Measurements from ENCODE around the gene LIPG.

Gene LIPG

GRCh38 chr18:49621717-49622351 is 60.0 kb downstream of the LIPG start:
- Mint-ChIP-seq H3K4me1 (ENCODE audit: low read depth) (no peaks in the 10 kb centered on the region), H3K27me3 (peaks cover 18% of the 10 kb centered on the region), H3K36me3 (ENCODE audit: low read depth) (no peaks in the 10 kb centered on the region), H3K27ac (no peak overlapping the region), H3K9me3 (no peaks in the 10 kb centered on the region), H3K4me3 (no peak overlapping the region)

DNA sequence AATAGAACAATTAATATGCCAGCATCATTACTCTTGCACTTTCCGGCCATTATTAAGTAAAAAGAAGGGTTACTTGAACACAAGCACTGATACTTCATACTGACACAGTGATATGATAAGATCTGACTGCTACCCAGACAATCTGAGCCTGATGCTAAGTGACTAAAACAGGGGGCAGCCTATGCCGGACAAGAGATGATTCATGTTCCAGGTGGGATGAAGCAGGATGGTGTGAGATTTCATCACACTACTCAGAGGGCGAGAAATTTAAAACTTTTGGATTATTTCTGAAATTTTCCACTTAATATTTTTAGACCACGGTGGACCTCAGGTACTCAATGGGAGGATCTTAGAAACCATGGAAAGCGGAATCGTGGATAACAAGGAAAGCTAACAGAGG is 61.7 kb downstream of the LIPG start:
- Mint-ChIP-seq H3K4me1 (ENCODE audit: low read depth) (no peaks in the 10 kb centered on the region), H3K9me3 (no peaks in the 10 kb centered on the region), H3K36me3 (ENCODE audit: low read depth) (no peaks in the 10 kb centered on the region), H3K27me3 (peaks cover 18% of the 10 kb centered on the region), H3K4me3 (no peak overlapping the region), H3K27ac (no peak overlapping the region)

DNA sequence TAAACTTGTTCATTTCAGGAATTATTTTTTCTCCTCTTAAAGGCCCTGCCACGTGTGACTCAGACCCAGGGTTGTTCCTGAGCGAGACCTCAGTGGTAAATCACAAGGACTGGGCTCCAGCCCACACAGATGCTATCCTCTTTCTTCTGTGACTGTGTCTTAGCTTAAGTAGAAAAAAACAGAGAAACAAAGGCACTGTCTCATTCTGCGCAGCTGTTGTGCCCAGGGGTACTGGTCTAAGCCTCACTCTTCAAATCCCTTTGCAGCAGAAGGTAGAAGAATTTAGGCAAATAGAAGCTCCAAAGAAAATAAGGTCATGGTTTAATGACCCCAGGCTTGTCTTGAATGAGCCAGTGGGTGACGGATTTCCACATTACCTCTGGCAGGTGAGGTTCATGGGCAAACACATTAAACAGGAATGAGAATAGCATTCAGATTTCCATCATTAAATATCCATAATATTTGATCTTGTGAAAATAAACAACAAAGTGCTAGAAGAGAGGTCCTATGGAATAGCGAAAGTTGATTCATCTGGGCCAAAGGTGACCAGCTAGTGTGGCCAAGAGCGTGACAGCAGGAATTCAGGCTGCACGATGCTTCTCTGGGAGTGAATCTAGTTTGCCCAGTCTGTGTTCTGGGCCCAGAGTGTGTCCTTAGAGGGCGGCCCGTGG is 63.3 kb downstream of the LIPG start:
- Mint-ChIP-seq H3K4me1 (ENCODE audit: low read depth) (no peaks in the 10 kb centered on the region), H3K9me3 (no peaks in the 10 kb centered on the region), H3K4me3 (no peak overlapping the region), H3K36me3 (ENCODE audit: low read depth) (no peaks in the 10 kb centered on the region), H3K27me3 (peaks cover 18% of the 10 kb centered on the region), H3K27ac (no peak overlapping the region)

DNA sequence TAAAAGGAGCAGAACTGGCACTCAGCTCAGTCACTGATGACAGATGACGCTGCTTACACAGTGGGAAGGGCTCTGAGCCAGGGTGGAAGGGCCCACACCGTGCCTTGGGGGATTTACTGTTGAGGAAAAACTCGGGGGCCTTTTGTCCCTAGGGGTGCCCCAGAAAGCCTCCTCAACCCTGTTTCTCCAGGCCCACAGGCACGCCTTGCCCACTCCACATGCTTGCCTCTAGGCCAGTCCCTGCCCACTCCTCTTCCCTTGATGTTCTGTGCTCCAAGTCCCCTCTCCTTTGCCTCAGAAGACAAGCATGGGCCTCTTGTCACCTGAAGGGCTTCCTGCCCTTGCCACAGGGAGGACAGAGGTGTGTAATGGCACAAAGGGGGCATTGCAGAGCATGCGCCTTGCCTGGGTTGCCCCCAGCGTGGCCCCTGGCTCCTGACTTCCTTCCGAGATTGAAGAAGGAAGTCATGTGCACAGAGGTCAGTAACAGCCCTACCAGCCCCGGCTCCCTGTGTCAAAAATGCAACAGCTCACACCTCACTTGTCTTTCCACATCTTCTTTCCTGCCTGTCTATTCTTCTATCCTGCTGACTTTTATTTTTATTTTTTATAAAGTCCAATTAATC is 65.1 kb downstream of the LIPG start:
- no peak overlapping the region for H3K4me3 Mint-ChIP-seq
- H3K4me1 Mint-ChIP-seq (ENCODE audit: low read depth): no peaks in the 10 kb centered on the region
- peaks cover 10% of the 10 kb centered on the region for H3K27me3 Mint-ChIP-seq
- no peaks in the 10 kb centered on the region for H3K9me3 Mint-ChIP-seq
- H3K27ac Mint-ChIP-seq: no peak overlapping the region
- H3K36me3 Mint-ChIP-seq (ENCODE audit: low read depth): no peaks in the 10 kb centered on the region

GRCh38 chr18:49628119-49628518 is 66.3 kb downstream of the LIPG start:
- H3K4me1 Mint-ChIP-seq (ENCODE audit: low read depth): no peaks in the 10 kb centered on the region
- no peaks in the 10 kb centered on the region for H3K9me3 Mint-ChIP-seq
- H3K36me3 Mint-ChIP-seq (ENCODE audit: low read depth): no peaks in the 10 kb centered on the region
- peaks cover 4% of the 10 kb centered on the region for H3K27me3 Mint-ChIP-seq
- H3K27ac Mint-ChIP-seq: no peak overlapping the region
- H3K4me3 Mint-ChIP-seq: no peak overlapping the region

- Mint-ChIP-seq H3K36me3 (ENCODE audit: low read depth) (no peaks in the 10 kb centered on the region), H3K9me3 (no peaks in the 10 kb centered on the region), H3K4me3 (no peak overlapping the region), H3K27me3 (no peaks in the 10 kb centered on the region), H3K4me1 (ENCODE audit: low read depth) (no peaks in the 10 kb centered on the region), H3K27ac (no peak overlapping the region)
These were observed 67.3 kb downstream of the LIPG start for GRCh38 chr18:49628881-49629795.

GRCh38 chr18:49630246-49630699 is 68.4 kb downstream of the LIPG start:
- no peak overlapping the region for H3K27ac Mint-ChIP-seq
- no peaks in the 10 kb centered on the region for H3K27me3 Mint-ChIP-seq
- H3K4me1 Mint-ChIP-seq (ENCODE audit: low read depth): no peaks in the 10 kb centered on the region
- H3K9me3 Mint-ChIP-seq: no peaks in the 10 kb centered on the region
- no peak overlapping the region for H3K4me3 Mint-ChIP-seq
- no peaks in the 10 kb centered on the region for H3K36me3 Mint-ChIP-seq (ENCODE audit: low read depth)

DNA sequence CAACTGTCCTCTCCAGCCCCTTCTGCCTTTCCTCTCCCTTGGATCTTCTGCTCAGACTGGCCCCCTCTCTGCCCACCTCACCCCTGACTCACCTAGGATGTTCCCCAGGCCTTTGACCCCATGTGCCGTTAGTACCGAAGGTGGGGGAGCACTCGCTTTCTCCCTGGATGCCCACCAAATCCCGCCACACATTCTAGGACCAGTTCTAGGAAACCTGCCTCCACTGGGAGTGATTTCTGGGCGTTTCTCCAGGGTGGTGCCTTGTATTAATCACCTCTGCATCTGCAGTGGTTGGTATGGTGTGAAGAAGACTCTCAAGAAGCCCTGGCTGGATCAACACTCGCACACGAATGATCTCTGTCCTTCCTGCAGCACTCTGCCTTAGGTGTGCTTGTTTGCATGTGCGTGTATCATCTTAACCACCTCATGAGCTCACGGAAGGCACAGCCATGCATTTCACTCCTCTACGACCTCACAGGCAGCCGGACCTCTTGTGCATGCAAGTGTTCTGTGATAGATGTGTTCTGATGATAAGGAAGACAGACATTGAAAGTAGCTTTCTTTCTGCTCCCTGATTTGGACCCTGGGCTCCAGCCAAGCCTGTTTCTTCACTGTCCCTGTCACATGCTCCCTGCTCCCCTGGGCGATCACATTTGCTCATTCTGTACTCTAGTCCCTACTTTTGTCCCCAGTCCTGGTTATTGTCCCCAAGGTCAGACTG is 69.4 kb downstream of the LIPG start:
- Mint-ChIP-seq H3K27me3 (peaks cover 3% of the 10 kb centered on the region), H3K4me1 (ENCODE audit: low read depth) (no peaks in the 10 kb centered on the region), H3K36me3 (ENCODE audit: low read depth) (no peaks in the 10 kb centered on the region), H3K4me3 (no peak overlapping the region), H3K9me3 (no peaks in the 10 kb centered on the region), H3K27ac (no peak overlapping the region)

- peaks cover 4% of the 10 kb centered on the region for H3K27me3 Mint-ChIP-seq
- no peaks in the 10 kb centered on the region for H3K36me3 Mint-ChIP-seq (ENCODE audit: low read depth)
- no peak overlapping the region for H3K27ac Mint-ChIP-seq
- H3K9me3 Mint-ChIP-seq: no peaks in the 10 kb centered on the region
- no peak overlapping the region for H3K4me3 Mint-ChIP-seq
- H3K4me1 Mint-ChIP-seq (ENCODE audit: low read depth): no peaks in the 10 kb centered on the region
These were observed 70.7 kb downstream of the LIPG start for GRCh38 chr18:49632588-49632987.

DNA sequence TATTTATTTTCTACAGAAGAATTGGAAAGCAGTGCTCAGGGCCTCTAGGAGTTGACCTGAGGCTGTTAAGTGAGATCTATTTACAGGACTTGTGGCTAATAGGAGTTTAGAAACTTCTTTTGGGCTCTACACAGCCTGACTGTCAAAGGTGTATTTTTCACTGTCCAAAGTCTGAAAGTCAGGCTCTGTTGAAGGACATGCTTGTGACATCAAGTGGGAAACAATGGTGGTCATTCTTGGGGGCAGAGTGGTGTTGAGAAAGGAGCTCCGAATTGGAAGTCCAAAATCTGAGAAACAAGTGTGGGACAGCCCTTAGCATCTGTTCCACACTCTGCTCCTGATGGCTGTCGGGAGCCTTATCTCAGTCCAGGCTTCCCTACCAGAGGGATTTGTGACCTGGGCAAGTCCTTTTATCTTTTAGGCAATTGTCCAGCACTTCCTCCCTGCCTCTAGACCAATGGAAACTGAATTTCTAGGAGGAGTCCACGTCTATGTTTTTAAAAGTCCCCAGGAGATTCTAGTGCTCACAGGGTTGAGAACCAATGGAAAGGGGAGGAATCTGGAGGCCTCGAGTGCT is 76.4 kb downstream of the LIPG start:
- Mint-ChIP-seq H3K36me3 (ENCODE audit: low read depth) (no peaks in the 10 kb centered on the region), H3K4me3 (no peak overlapping the region), H3K4me1 (ENCODE audit: low read depth) (no peaks in the 10 kb centered on the region), H3K27ac (no peak overlapping the region), H3K9me3 (no peaks in the 10 kb centered on the region), H3K27me3 (peaks cover 8% of the 10 kb centered on the region)

GRCh38 chr18:49638891-49639557 is 77.2 kb downstream of the LIPG start:
- Mint-ChIP-seq H3K9me3 (no peaks in the 10 kb centered on the region), H3K4me1 (ENCODE audit: low read depth) (no peaks in the 10 kb centered on the region), H3K27me3 (peaks cover 8% of the 10 kb centered on the region), H3K27ac (no peak overlapping the region), H3K4me3 (no peak overlapping the region), H3K36me3 (ENCODE audit: low read depth) (no peaks in the 10 kb centered on the region)

DNA sequence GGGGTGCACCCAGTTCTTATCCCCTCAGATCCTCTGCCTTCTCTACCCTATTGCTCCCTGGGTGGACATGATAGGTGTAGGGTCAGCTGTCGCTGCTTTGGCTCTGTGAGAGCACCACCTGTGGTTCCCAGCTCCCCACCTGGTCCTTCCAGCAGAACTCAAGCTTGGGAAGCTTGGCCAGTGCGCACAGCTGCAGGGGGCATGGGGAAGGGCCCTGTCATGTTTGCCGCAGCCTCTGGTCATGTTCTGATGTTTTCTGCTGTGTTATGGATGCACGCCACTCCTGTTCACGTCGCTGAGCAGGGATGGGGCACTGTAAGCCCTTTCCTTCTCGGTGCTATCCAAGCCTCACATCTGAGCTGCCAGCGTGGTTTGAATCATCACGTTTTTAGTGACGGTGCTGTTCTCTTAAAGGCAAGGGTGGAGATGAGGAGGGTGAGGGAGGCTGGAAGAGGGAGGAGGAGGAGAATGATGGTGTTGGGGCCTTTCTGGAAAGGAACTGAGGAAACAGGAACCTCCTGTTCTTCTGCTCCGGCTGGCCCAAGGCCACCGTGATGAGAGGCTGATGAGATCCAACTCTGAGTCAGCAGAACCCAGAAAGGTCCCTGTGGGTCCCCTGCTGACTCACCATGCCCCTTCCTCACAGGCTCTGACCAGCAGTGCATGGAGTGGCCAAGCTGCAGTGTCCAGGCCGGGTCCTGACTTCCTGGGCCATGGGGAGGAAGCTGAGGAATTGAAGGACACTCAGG is 78.0 kb downstream of the LIPG start:
- Mint-ChIP-seq H3K4me1 (ENCODE audit: low read depth) (no peaks in the 10 kb centered on the region), H3K27me3 (peaks cover 8% of the 10 kb centered on the region), H3K4me3 (no peak overlapping the region), H3K9me3 (no peaks in the 10 kb centered on the region), H3K27ac (no peak overlapping the region), H3K36me3 (ENCODE audit: low read depth) (no peaks in the 10 kb centered on the region)

GRCh38 chr18:49640741-49641140 is 78.9 kb downstream of the LIPG start:
- Mint-ChIP-seq H3K4me3 (no peak overlapping the region), H3K27me3 (peaks cover 8% of the 10 kb centered on the region), H3K27ac (no peak overlapping the region), H3K9me3 (no peaks in the 10 kb centered on the region), H3K4me1 (ENCODE audit: low read depth) (no peaks in the 10 kb centered on the region), H3K36me3 (ENCODE audit: low read depth) (no peaks in the 10 kb centered on the region)
